ENCODE measurements around the gene ACTG1. TPM values are rescaled to one million over a fixed set of nuclear protein-coding genes. Genes with fewer than 3 reads are reported as not detected.
"Not testable (repeated sequence)": the region's sequence is repeated elsewhere in the genome, so short reads cannot be mapped to it uniquely, and the experiment has no call there.

ACTG1 gene
- total RNA-seq, 1 experiment from 2014 or later = 4,109 TPM

GRCh38 chr17:81533339-81534141 is 20.9 kb upstream of the ACTG1 start:
- DNase-seq (ENCODE audit: low read depth) = no peak

GRCh38 chr17:81532490-81533287 is 20.1 kb upstream of the ACTG1 start:
- no peak for DNase-seq (ENCODE audit: low read depth)

- DNase-seq (ENCODE audit: low read depth) = not testable (repeated sequence)
Observed at GRCh38 chr17:81531998-81532404, 19.4 kb upstream of the ACTG1 start.

- not testable (repeated sequence) for DNase-seq (ENCODE audit: low read depth)
Observed at GRCh38 chr17:81531013-81531412, 18.4 kb upstream of the ACTG1 start.

GRCh38 chr17:81529437-81529803 is 16.8 kb upstream of the ACTG1 start:
- no peak for DNase-seq (ENCODE audit: low read depth)

GRCh38 chr17:81528651-81529436 is 16.2 kb upstream of the ACTG1 start:
- DNase-seq (ENCODE audit: low read depth) = no peak

GRCh38 chr17:81528384-81528650 is 15.7 kb upstream of the ACTG1 start:
- no peak for DNase-seq (ENCODE audit: low read depth)

GRCh38 chr17:81527591-81528383 is 15.2 kb upstream of the ACTG1 start, which contains the start of gene FSCN2:
Gene FSCN2 (plus strand): TSS chr17:81528377. CDS start chr17:81528532, 155 bp downstream.
- no peak for DNase-seq (ENCODE audit: low read depth)

- no peak for DNase-seq (ENCODE audit: low read depth)
Observed at GRCh38 chr17:81526662-81527571, 14.3 kb upstream of the ACTG1 start.

- DNase-seq (ENCODE audit: low read depth) = no peak
Observed at GRCh38 chr17:81524865-81525159, 12.2 kb upstream of the ACTG1 start.

GRCh38 chr17:81524039-81524864 is 11.7 kb upstream of the ACTG1 start:
- no peak for DNase-seq (ENCODE audit: low read depth)

GRCh38 chr17:81523402-81524038 is 10.9 kb upstream of the ACTG1 start:
- peak; percentile 81 for DNase-seq (ENCODE audit: low read depth)

- DNase-seq (ENCODE audit: low read depth) = no peak
Observed at GRCh38 chr17:81522491-81523401, 10.1 kb upstream of the ACTG1 start.

GRCh38 chr17:81520021-81520901 is 7.7 kb upstream of the ACTG1 start:
- no peak for DNase-seq (ENCODE audit: low read depth)

GRCh38 chr17:81519284-81520020 is 6.9 kb upstream of the ACTG1 start:
- peak; percentile 49 for DNase-seq (ENCODE audit: low read depth)

GRCh38 chr17:81518785-81519283 is 6.2 kb upstream of the ACTG1 start:
- DNase-seq (ENCODE audit: low read depth) = peak; percentile 49
